Activated B cell treated with CpG ODN at 0.5 μM for 24 hours (primary cell): ENCODE data around the gene ALAS1. TPM values are rescaled to one million over a fixed set of nuclear protein-coding genes. Genes with fewer than 3 reads are reported as not detected.

Experiments used
- ATAC-seq: fragments of 200-7000 bp; cut with Tn5 transposase; one replicate; pipeline ENCODE4 v1.10.0; 2021; ENCODE audit warnings: low read depth, mild to moderate bottlenecking, moderate library complexity
- CTCF ChIA-PET: fragments of 350-600 bp; sonication (Branson Sonifier 250); formaldehyde crosslinking; loops from one replicate; lab custom pipeline; 2021; ENCODE audit warnings: antibody characterized with exemption; lab: Charles Lee
- POLR2A ChIA-PET: fragments of 350-600 bp; sonication (Branson Sonifier 250); formaldehyde crosslinking; loops from one replicate; lab custom pipeline; 2021; ENCODE audit warnings: antibody characterized with exemption; lab: Charles Lee
- DNase-seq: peaks from one replicate; pipeline ENCODE4 v3.0.0; 2022
- H3K27ac Mint-ChIP-seq: one replicate; pipeline ENCODE4 v1.8.0; 2020; ENCODE audit warnings: mixed read lengths
- H3K27me3 Mint-ChIP-seq: one replicate; pipeline ENCODE4 v1.8.0; 2021; ENCODE audit warnings: mixed read lengths
- H3K36me3 Mint-ChIP-seq: one replicate; pipeline ENCODE4 v1.8.0; 2021; ENCODE audit warnings: low read depth, mixed read lengths
- H3K4me1 Mint-ChIP-seq: one replicate; pipeline ENCODE4 v1.8.0; 2021; ENCODE audit warnings: mixed read lengths
- H3K4me3 Mint-ChIP-seq: one replicate; pipeline ENCODE4 v1.8.0; 2020; ENCODE audit warnings: mild to moderate bottlenecking, mixed read lengths
- H3K9me3 Mint-ChIP-seq: one replicate; pipeline ENCODE4 v1.8.0; 2020; ENCODE audit warnings: mixed read lengths
- CTCF ChIP-seq: fragments of 200-600 bp; IDR thresholded peaks from one replicate; pipeline ENCODE4 v1.8.0; 2022; ENCODE audit warnings: antibody characterized with exemption, mild to moderate bottlenecking
- intact Hi-C: fragments of 100-400 bp; cut with micrococcal nuclease; formaldehyde crosslinking; loops from one replicate; pipeline ENCODE4 v1.15.1; 2024
- total RNA-seq: library from RNA; stranded (reverse); gene quantifications from 2 replicates; pipeline ENCODE4 v1.2.3, GENCODE V29; 2022

The ALAS1 gene
- total RNA-seq, 1 donor from 2014 or later = 27.6 TPM

DNA sequence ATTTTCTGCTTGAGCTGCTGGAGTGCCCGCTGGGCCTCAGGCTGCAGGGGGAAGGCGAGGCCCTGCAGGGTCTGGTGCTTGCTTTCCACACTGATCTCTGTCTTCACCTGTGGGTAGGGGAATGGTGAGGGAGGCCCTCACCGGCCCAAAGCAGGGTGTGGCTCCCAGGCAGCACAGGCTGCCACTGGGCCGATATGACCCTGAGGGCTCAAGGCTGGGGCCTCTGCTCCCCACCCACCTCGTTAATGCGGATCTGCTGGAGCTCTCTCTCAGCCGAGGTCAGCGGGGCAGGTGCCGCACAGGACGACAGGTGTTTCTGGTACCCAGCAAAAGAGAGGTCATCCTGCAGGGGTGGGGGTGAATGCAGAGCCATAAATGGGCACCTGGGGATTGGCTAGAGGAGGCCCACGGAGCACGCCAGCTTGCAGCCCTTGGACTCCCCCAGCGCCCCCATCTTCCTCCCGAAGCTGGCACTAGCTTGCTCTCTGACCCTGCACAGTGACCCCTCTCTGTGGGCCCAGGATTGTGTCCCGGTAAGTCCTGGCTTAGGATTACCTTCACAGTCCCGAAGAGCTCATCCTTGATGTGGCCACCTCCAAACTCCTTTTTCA lies 33.0 kb downstream of the ALAS1 start:
- CTCF ChIA-PET = interaction anchor here (0.7 to 3.8 kb wide), 17 partner anchors 10 to 217 kb away, joined by 3 to 53 read pairs (median 4); partner anchors contain the start of genes GLYCTK and WDR82
- H3K36me3 Mint-ChIP-seq = peaks cover 63% of the 10 kb centered on the region
- no peaks in the 10 kb centered on the region for H3K27me3 Mint-ChIP-seq
- ATAC-seq = no peak
- H3K27ac Mint-ChIP-seq = no peak overlapping the region
- H3K9me3 Mint-ChIP-seq = no peaks in the 10 kb centered on the region
- TF ChIP-seq CTCF = no peak
- H3K4me1 Mint-ChIP-seq = peaks cover 50% of the 10 kb centered on the region
- POLR2A ChIA-PET = interaction anchor here (0.7 to 3.0 kb wide), 9 partner anchors 8 to 57 kb away, joined by 3 to 31 read pairs (median 8); partner anchors contain the start of genes GLYCTK, PPM1M and WDR82
- intact Hi-C loops = loop anchor here (1.0 kb wide), 5 partner anchors 8 to 108 kb away; partner anchors contain the start of genes TWF2 and WDR82
- no peak for DNase-seq
- H3K4me3 Mint-ChIP-seq = no peak overlapping the region

DNA sequence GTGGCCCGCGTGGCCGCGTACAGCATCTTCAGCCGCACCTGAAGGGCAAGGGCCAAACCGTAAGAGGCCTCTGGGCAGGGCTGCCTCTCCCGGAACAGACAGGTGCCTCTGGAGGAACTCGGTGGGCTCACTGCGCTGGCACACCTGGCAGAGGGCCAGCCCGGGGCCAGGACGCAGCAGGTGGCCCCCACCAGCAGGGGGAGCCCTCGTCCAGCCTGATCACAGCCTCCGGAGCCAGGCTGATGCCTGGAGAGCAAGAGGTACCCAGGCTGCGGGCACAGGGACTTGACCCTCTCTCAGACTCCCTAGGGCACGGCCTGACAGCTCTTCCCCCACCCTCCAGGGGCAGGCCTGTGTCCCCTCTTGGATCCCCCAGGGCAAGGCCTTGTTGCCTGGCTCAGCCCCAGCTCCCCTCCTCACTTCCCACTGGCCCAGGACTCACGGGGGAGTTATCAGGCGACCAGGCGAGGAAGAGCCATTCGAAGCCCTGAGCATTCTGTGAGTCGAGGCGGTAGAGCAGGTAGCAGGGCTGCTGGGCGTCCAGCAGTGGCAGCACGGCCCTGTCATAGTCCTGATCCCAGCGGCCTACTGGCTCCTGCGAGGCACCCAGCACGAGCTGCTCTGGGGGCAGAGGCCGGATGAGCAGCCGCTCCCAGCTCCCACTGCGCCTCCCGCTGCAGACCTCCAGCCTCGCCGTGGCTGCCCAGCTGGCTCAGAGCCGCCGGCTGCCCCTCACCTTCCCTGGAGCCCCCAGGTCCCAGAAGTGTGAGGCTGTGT lies 33.7 kb downstream of the ALAS1 start:
- Mint-ChIP-seq H3K36me3 (peaks cover 65% of the 10 kb centered on the region), H3K27ac (no peak overlapping the region), H3K27me3 (no peaks in the 10 kb centered on the region), H3K9me3 (no peaks in the 10 kb centered on the region), H3K4me1 (peaks cover 50% of the 10 kb centered on the region), H3K4me3 (no peak overlapping the region)
- intact Hi-C loops = loop anchor here (1.0 kb wide), 5 partner anchors 8 to 108 kb away; partner anchors contain the start of genes TWF2 and WDR82
- TF ChIP-seq CTCF = peak; percentile 41
- ChIA-PET CTCF (interaction anchor here (0.7 to 3.8 kb wide), 19 partner anchors 10 to 179 kb away, joined by 3 to 53 read pairs (median 5); partner anchors contain the start of genes GLYCTK, PPM1M and WDR82), POLR2A (interaction anchor here (0.7 to 3.0 kb wide), 9 partner anchors 9 to 57 kb away, joined by 3 to 31 read pairs (median 8); partner anchors contain the start of genes GLYCTK, PPM1M and WDR82)
- peak; percentile 89 for DNase-seq
- ATAC-seq = peak; percentile 90

- no peak overlapping the region for H3K4me3 Mint-ChIP-seq
- ChIA-PET POLR2A (interaction anchor here (1.4 to 3.0 kb wide), 5 partner anchors 8 to 56 kb away, joined by 4 to 31 read pairs (median 18); partner anchors contain the start of genes GLYCTK and WDR82), CTCF (interaction anchor here (1.1 to 3.8 kb wide), 14 partner anchors 11 to 107 kb away, joined by 3 to 53 read pairs (median 7); partner anchors contain the start of genes GLYCTK, PPM1M and WDR82)
- H3K36me3 Mint-ChIP-seq = peaks cover 64% of the 10 kb centered on the region
- no peak for DNase-seq
- H3K27me3 Mint-ChIP-seq = no peaks in the 10 kb centered on the region
- no peak overlapping the region for H3K27ac Mint-ChIP-seq
- TF ChIP-seq CTCF = no peak
- peaks cover 50% of the 10 kb centered on the region for H3K4me1 Mint-ChIP-seq
- intact Hi-C loops = no loop called here
- no peaks in the 10 kb centered on the region for H3K9me3 Mint-ChIP-seq
- no peak for ATAC-seq
These were observed 34.5 kb downstream of the ALAS1 start for GRCh38 chr3:52232279-52233107.

DNA sequence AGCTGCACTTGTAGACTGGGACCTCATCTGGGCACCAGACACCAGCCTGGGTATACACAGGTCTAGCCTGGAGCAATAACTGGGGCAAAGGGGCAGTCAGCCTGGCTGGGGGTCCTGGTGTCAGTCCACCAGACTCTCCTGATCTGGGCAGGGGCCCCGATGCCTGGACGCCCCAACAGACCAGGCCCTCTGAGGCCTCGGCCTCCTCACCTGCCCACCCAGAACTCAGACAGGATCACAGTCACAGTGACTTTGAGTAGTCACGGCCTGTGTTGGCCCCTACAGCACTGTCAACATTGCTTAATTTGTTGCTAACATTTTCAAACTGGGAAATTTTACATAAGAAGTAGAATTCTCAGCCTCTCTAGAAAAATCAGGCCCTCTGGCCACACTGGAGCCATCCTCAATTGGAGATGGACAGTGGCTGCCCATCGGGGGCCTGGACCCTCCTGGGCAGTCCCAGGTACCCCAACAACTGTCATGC lies 35.2 kb downstream of the ALAS1 start:
- Mint-ChIP-seq H3K27ac (no peak overlapping the region), H3K27me3 (no peaks in the 10 kb centered on the region), H3K9me3 (no peaks in the 10 kb centered on the region), H3K36me3 (peaks cover 58% of the 10 kb centered on the region), H3K4me1 (peaks cover 50% of the 10 kb centered on the region), H3K4me3 (no peak overlapping the region)
- no peak for DNase-seq
- TF ChIP-seq CTCF = no peak
- POLR2A ChIA-PET = interaction anchor here (2.2 to 3.0 kb wide), 4 partner anchors 7 to 55 kb away, joined by 12 to 31 read pairs (median 21); partner anchors contain the start of genes GLYCTK, TLR9 and WDR82
- no peak for ATAC-seq
- CTCF ChIA-PET = interaction anchor here (1.4 to 3.8 kb wide), 8 partner anchors 11 to 107 kb away, joined by 3 to 53 read pairs (median 11); partner anchors contain the start of genes GLYCTK, PPM1M and WDR82
- intact Hi-C loops = no loop called here
